SK-N-SH (cell line): ENCODE data around the gene CDK18.

Experiments
- CHD2 ChIP-seq: fragments of 150-350 bp; IDR thresholded peaks from 2 replicates; pipeline ENCODE4 v1.6.1; 2018; ENCODE audit warnings: low read length; ENCODE audit not compliant: partially characterized antibody
- CTCF ChIP-seq: fragments of 200-600 bp; sonication (generic); IDR thresholded peaks from 2 replicates; pipeline ENCODE4 v1.6.1; 2017; ENCODE audit warnings: antibody characterized with exemption, mild to moderate bottlenecking, moderate library complexity
- EZH2phosphoT487 ChIP-seq: fragments of 200-600 bp; sonication (generic); IDR thresholded peaks from 2 replicates; pipeline ENCODE4 v1.6.1; 2017; ENCODE audit warnings: low read depth, mixed run types, mild to moderate bottlenecking, antibody characterized with exemption, moderate library complexity, borderline replicate concordance
- FOSL2 ChIP-seq: IDR thresholded peaks from 2 replicates; pipeline ENCODE4 v1.4.0; 2012; ENCODE audit warnings: low read depth, mild to moderate bottlenecking, moderate library complexity, borderline replicate concordance
- GABPA ChIP-seq: IDR thresholded peaks from 2 replicates; pipeline ENCODE4 v1.4.0; 2012; ENCODE audit warnings: low read depth, mild to moderate bottlenecking
- IRF3 ChIP-seq: fragments of 150-350 bp; IDR thresholded peaks from 2 replicates; pipeline ENCODE4 v1.6.1; 2016; ENCODE audit warnings: mild to moderate bottlenecking, low read depth, low read length
- MXI1 ChIP-seq: IDR thresholded peaks from 2 replicates; pipeline ENCODE4 v1.6.1; 2012; ENCODE audit warnings: mild to moderate bottlenecking, low read depth, low read length, improper control_type of control experiment
- PBX3 ChIP-seq: IDR thresholded peaks from 2 replicates; pipeline ENCODE4; 2012
- POLR2AphosphoS5 ChIP-seq: IDR thresholded peaks from 2 replicates; pipeline ENCODE4 v1.6.1; 2012; ENCODE audit warnings: low read depth, low read length
- RAD21 ChIP-seq: IDR thresholded peaks from 2 replicates; pipeline ENCODE4 v1.6.1; 2012; ENCODE audit warnings: mild to moderate bottlenecking, low read length
- SMC3 ChIP-seq: IDR thresholded peaks from 2 replicates; pipeline ENCODE4 v1.6.1; 2012; ENCODE audit warnings: low read depth, low read length, improper control_type of control experiment
- TCF12 ChIP-seq: IDR thresholded peaks from 2 replicates; pipeline ENCODE4 v1.4.0; 2012

- TF ChIP-seq MXI1: no peak
- no peak for TF ChIP-seq CTCF
- TF ChIP-seq TCF12: no peak
- no peak for TF ChIP-seq POLR2AphosphoS5
- no peak for TF ChIP-seq RAD21
- TF ChIP-seq EZH2phosphoT487: no peak
- TF ChIP-seq CHD2: no peak
- TF ChIP-seq IRF3: no peak
- TF ChIP-seq PBX3: no peak
- no peak for TF ChIP-seq SMC3
- no peak for TF ChIP-seq GABPA
- no peak for TF ChIP-seq FOSL2
Observed at GRCh38 chr1:205458777-205459566, 45.5 kb upstream of the CDK18 start.
